Mucosa of descending colon (tissue), 3 donors: ENCODE measurements around the gene FAM200C. TPM values are rescaled to one million over a fixed set of nuclear protein-coding genes. Genes with fewer than 3 reads are reported as not detected.

Experiments
- ATAC-seq: fragments of 200-7000 bp; cut with Tn5 transposase; one replicate; pipeline ENCODE4 v1.9.1; 2020; ENCODE audit warnings: mild to moderate bottlenecking, moderate library complexity
- DNase-seq, 3 donors: peaks; one replicate each; pipeline ENCODE4 v3.0.0-alpha.2; 2020
- H3K36me3 ChIP-seq: fragments of 200-600 bp; one replicate; pipeline ENCODE4 v1.8.0; 2021; ENCODE audit warnings: low read depth, mild to moderate bottlenecking
- H3K4me1 ChIP-seq: fragments of 200-600 bp; one replicate; pipeline ENCODE4 v1.8.0; 2021; ENCODE audit warnings: low read depth, mild to moderate bottlenecking
- H3K4me3 ChIP-seq: fragments of 200-600 bp; one replicate; pipeline ENCODE4 v1.8.0; 2021; ENCODE audit warnings: mild to moderate bottlenecking
- H3K9me3 ChIP-seq: fragments of 200-600 bp; one replicate; pipeline ENCODE4 v1.8.0; 2021; ENCODE audit warnings: mild to moderate bottlenecking
- intact Hi-C, 2 donors: fragments of 100-400 bp; cut with DNase I in 1 of 2; cut with micrococcal nuclease in 1 of 2; formaldehyde crosslinking; loops; one replicate each; pipeline versions ENCODE4 v1.11.0 to v1.11.1; 2022; cut with DNase I, micrococcal nuclease
- long read RNA-seq, 2 donors: library from polyadenylated mRNA; unstranded; transcript quantifications; one replicate each; pipeline ENCODE4 v2.0.0, GENCODE V29; 2019 to 2021
- total RNA-seq, 3 donors: library from RNA; stranded (reverse); fragmentation: NEBNext Ultra II Directional in 2 of 3; extraction: Animal tissue kit (Norgen Biotek cat#: 25700) in 2 of 3; gene quantifications; one replicate each; pipeline versions ENCODE4 v1.2.1 to v1.2.4, GENCODE V29; 2021 to 2023
- TF ChIP-seq, protein P1 (sequence below): fragments of 200-600 bp; IDR thresholded peaks from one replicate; pipeline ENCODE4 v1.8.0; 2022; ENCODE audit warnings: antibody characterized with exemption, mild to moderate bottlenecking
- donor health status: DM: no; HTN: no; CAD: no; lungs with moderate emphysema.
- donor health status: DM: no; HTN: no; CAD: no.
- donor health status: DM: no; HTN: yes; CAD: no.

The FAM200C gene
- total RNA-seq, result 1 to 10 TPM; 1.7 to 4.3 (median 1.9) TPM
- long read RNA-seq, donor 1, transcript ZBED8-201 (2 exons, 2,851 nt), result major isoform, 12 of 14 reads
- long read RNA-seq, donor 1, partial matches to known transcripts, result 0 of 14 reads
- long read RNA-seq, donor 1, other reads (novel, unspliced or antisense), result 1 of 14 reads
- long read RNA-seq, donor 2, partial matches to known transcripts, result 0 of 1 reads
- long read RNA-seq, donor 2, other reads (novel, unspliced or antisense), result 0 of 1 reads

DNA sequence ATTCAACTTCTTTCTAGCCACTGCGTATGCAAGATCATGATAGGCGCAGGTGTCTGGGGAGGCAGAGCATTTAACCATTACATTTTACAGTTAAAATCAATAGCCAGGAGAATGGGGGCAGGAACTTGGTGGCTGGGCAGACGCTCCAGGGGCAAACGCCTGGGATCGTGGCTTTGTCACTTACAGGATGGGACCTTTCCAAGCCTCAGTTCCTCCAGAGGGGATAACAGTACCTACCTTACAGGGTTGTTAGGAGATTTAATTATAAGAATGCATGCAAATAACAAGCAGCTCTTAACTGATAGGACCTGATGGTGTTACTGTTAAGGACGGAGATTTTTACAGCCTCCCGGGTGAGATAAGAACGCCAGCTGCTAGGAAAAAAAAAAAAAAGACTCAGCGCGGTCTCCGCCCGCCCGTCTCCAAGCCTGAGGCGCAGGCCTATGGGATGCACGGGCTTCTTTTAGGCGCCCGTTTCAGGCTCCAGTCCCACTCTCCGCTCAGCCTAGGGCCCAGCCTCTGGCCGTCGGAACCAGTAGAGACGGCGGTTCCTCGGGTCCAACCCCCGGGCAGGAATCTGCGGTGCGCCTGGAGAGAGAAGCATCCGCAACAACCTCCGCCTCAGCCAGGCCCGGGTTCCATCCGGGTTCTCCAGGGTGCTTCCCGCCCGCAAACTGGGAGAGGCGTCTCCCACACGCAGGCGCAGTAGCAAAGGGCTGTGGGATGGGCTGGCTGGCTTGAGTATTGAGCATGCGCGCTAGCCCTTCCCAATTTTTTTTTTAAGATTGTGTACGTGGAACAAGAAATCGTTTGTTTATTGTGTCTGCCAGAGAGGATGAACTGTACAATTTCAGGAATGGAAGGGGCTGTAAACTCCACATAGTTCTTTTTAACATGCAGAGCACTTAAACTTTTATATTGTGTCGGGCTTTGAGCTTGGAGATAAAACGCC, at the start of gene FAM200C:
Gene FAM200C (minus strand): TSS at position 653 of the 952 bp plus-strand sequence. CDS start 4,564 bp downstream, outside the sequence.
- peak; percentile 87 to 94 (median 92) for DNase-seq
- Histone ChIP-seq H3K4me1 (peaks cover 11% of the 10 kb centered on the region), H3K36me3 (peaks cover 12% of the 10 kb centered on the region), H3K9me3 (no peaks in the 10 kb centered on the region), H3K4me3 (peak within 1 kb of the TSS; percentile 43)
- TF ChIP-seq, protein P1, sequence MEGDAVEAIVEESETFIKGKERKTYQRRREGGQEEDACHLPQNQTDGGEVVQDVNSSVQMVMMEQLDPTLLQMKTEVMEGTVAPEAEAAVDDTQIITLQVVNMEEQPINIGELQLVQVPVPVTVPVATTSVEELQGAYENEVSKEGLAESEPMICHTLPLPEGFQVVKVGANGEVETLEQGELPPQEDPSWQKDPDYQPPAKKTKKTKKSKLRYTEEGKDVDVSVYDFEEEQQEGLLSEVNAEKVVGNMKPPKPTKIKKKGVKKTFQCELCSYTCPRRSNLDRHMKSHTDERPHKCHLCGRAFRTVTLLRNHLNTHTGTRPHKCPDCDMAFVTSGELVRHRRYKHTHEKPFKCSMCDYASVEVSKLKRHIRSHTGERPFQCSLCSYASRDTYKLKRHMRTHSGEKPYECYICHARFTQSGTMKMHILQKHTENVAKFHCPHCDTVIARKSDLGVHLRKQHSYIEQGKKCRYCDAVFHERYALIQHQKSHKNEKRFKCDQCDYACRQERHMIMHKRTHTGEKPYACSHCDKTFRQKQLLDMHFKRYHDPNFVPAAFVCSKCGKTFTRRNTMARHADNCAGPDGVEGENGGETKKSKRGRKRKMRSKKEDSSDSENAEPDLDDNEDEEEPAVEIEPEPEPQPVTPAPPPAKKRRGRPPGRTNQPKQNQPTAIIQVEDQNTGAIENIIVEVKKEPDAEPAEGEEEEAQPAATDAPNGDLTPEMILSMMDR, result no peak
- intact Hi-C loops, result loop anchor here in 1 of 2 donors (10.0 kb wide), 1 partner anchor 385 kb away; no protein-coding TSS in a partner anchor
- peak; percentile 99 for ATAC-seq

DNA sequence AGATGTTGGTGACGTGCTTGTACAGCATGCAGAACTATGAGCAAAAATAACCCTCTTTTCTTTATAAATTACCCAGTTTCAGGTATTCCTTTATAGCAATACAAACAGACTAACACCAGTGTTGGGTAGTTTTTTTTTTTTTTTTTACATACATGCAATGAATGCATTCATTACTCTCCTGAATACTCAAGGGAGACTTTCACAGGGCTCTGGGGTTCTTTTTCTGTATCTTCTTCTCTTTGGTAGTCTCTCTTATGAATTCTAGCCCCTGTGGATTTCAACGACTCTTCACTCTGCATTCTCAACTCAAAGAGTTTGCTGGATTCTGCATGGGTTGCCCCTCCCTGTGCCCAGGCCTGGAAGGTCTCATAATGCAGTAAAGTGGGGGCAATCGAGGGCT, 49.6 kb upstream of the FAM200C start:
- Histone ChIP-seq H3K9me3 (no peaks in the 10 kb centered on the region), H3K4me3 (no peak overlapping the region), H3K4me1 (no peaks in the 10 kb centered on the region), H3K36me3 (no peaks in the 10 kb centered on the region)
- TF ChIP-seq, protein P1, result no peak
- no peak for DNase-seq
- ATAC-seq, result no peak
- intact Hi-C loops, result no loop called here

DNA sequence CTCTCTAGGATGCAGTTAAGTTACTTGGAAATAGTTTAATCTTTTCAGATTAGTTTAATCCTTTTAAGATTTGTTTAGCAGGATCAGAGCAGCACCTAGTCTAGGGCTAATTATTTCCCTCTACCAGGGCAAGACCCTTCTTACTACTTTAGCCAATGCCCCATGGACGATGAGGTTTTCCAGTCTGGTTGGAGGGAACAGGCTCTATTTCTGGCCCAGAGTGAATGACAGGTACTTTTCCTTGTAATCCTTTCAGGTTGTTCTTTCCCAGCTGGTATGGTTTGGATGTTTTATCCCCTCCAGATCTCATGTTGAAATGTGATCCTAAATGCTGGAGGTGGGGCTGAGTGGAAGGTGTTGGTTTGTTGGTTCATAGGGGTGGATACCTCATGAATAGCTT, 49.0 kb upstream of the FAM200C start:
- DNase-seq, result no peak
- H3K4me1 ChIP-seq, result no peaks in the 10 kb centered on the region
- TF ChIP-seq, protein P1, result no peak
- intact Hi-C loops, result no loop called here
- H3K4me3 ChIP-seq, result no peak overlapping the region
- H3K9me3 ChIP-seq, result no peaks in the 10 kb centered on the region
- no peak for ATAC-seq
- no peaks in the 10 kb centered on the region for H3K36me3 ChIP-seq

DNA sequence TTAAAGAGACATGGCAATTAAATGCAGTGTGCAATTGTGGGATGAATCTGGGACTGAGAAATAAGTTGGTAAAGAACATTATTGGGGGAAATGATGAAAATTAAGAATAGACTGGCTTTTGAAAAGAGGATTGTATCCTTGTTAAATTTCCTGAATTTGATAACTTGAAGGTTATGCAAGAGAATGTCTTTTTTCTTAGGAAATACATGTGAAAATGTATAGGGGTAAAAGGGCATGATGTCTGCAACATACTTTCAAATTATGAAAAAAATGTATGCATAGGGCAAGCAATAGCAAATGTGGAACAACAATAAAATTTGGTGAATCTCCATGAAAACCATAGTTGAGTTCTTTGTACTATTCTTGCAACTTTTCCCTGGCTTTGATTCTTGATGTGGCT, 45.9 kb upstream of the FAM200C start:
- Histone ChIP-seq H3K4me3 (no peak overlapping the region), H3K36me3 (no peaks in the 10 kb centered on the region), H3K9me3 (no peaks in the 10 kb centered on the region), H3K4me1 (no peaks in the 10 kb centered on the region)
- intact Hi-C loops, result no loop called here
- DNase-seq, result no peak
- TF ChIP-seq, protein P1, result no peak
- ATAC-seq, result no peak

DNA sequence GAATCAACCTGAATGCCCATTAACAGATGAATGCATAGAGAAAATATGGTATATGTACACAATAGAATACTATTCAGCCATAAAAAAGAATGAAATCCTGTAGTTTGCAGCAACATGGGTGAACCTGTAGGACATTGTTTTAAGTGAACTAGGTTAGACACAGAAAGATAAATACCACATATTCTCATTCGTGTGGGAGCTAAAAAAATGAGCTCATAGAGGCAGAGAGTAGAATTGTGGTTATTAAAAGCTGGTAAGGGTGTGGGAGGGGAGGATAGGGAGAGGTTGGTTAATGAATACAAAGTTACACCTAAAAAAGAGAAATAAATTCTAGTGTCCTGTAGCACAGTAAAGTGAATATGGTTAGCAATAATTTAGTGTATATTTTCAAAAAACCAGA, 45.3 kb upstream of the FAM200C start:
- H3K36me3 ChIP-seq, result no peaks in the 10 kb centered on the region
- intact Hi-C loops, result no loop called here

More for the DNA sequence above, 45.3 kb upstream of the FAM200C start:
- H3K4me1 ChIP-seq, result no peaks in the 10 kb centered on the region
- H3K9me3 ChIP-seq, result no peaks in the 10 kb centered on the region
- DNase-seq, result no peak
- TF ChIP-seq, protein P1, result no peak
- no peak for ATAC-seq
- no peak overlapping the region for H3K4me3 ChIP-seq
